ENCODE data around the gene FARP2. TPM values are rescaled to one million over a fixed set of nuclear protein-coding genes. Genes with fewer than 3 reads are reported as not detected.

FARP2 gene
- total RNA-seq, 1 experiment from 2014 or later: 49.3 TPM

DNA sequence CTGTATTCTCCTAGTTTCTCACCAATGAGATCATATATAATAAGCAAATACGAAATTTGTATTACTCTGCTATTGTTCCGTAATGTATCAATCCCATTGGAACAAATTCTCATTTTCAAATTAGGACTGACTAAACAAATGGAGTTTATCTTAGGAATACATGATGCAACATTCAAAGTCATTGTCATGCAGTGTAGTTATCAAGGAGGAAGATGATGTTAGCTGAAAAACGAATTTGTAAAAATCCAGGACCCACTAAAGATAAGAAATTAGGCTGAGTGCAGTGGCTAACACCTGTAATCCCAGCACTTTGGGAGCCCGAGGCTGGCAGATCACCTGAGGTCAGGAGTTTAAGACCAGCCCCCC is 25.5 kb upstream of the FARP2 start (continued):
- no peak for TF ChIP-seq SIN3A (IDR thresholded peaks at IDR 0.05; ENCODE audit: low read depth)
- TF ChIP-seq EGR1 (IDR thresholded peaks at IDR 0.05; ENCODE audit: low read depth): no peak
- TF ChIP-seq ZFX (IDR thresholded peaks at IDR 0.05): no peak
- TF ChIP-seq SRF (IDR thresholded peaks at IDR 0.05; ENCODE audit: low read depth): no peak

DNA sequence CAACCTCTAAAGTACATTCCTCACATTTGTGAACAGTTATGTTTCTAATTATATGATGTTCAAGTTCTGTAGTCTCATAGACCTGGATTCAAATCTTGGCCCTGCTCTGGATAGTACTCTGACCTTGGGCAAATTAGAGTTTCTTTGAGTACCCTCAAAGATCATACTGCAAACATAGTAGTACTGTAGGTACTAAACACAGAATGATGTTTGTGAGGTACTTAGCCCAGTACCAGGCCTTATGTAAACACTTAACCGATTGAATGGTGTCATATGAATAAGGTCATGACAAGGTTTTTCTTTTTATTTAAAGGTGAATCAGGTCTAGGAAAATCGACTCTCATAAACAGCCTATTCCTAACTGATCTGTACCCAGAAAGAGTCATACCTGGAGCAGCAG is 21.3 kb upstream of the FARP2 start:
- ChIA-PET POLR2A (no interaction called here), RAD21 (ENCODE audit: low non-redundant PET in 1 of 2, low total read pairs in 2 of 2, uncharacterized antibody in 2 of 2, unreplicated experiment in 2 of 2) (no interaction called here), CTCF (no interaction called here)
- Histone ChIP-seq H3K4me1 (ENCODE audit: control insufficient read depth in 1 of 2, insufficient read depth in 2 of 2, low read length in 2 of 2) (no peaks in the 10 kb centered on the region), H2AFZ (ENCODE audit: low read depth, low read length, poor library complexity, severe bottlenecking) (no peak overlapping the region), H3K36me3 (ENCODE audit: control insufficient read depth in 1 of 2, insufficient read depth in 2 of 2, low read length in 2 of 2) (peaks cover 31 to 54% of the 10 kb centered on the region in 2 experiments), H3K9me2 (ENCODE audit: insufficient read depth) (no peaks in the 10 kb centered on the region), H3K9me3 (ENCODE audit: control insufficient read depth in 1 of 2, insufficient read depth in 1 of 2, low read depth in 1 of 2, low read length in 2 of 2) (no peaks in the 10 kb centered on the region), H3K4me2 (ENCODE audit: low read length) (no peak overlapping the region), H3K27ac (ENCODE audit: low read depth, low read length) (no peak overlapping the region), H3K9ac (ENCODE audit: low read length) (no peak overlapping the region), H3K4me3 (replicated peaks in 1 of 2; ENCODE audit: low read depth in 1 of 2, low read length in 2 of 2) (no peak overlapping the region), H3K27me3 (ENCODE audit: insufficient read depth, low read length) (no peaks in the 10 kb centered on the region), H4K20me1 (ENCODE audit: insufficient read depth) (peaks cover 4% of the 10 kb centered on the region; the same call in 1 of the 2 replicates), H3K79me2 (ENCODE audit: insufficient read depth, low read length) (peaks cover 82% of the 10 kb centered on the region)
- ATAC-seq (no peak), DNase-seq (ENCODE audit: low read depth, low spot score) (no peak)
- intact Hi-C loops (cut with micrococcal nuclease): no loop called here
- no TSS peak for BruUV-seq (replicated peaks)
- TF ChIP-seq FOSL1 (IDR thresholded peaks at IDR 0.05; ENCODE audit: low read depth) (no peak), EZH2 (IDR thresholded peaks at IDR 0.05) (no peak), TCF7L2 (IDR thresholded peaks at IDR 0.05; ENCODE audit: borderline replicate concordance, extremely low read depth, insufficient read depth, insufficient read length) (no peak), CBX3 (IDR thresholded peaks at IDR 0.05; ENCODE audit: low read depth) (no peak)
- TF ChIP-seq, protein P1, sequence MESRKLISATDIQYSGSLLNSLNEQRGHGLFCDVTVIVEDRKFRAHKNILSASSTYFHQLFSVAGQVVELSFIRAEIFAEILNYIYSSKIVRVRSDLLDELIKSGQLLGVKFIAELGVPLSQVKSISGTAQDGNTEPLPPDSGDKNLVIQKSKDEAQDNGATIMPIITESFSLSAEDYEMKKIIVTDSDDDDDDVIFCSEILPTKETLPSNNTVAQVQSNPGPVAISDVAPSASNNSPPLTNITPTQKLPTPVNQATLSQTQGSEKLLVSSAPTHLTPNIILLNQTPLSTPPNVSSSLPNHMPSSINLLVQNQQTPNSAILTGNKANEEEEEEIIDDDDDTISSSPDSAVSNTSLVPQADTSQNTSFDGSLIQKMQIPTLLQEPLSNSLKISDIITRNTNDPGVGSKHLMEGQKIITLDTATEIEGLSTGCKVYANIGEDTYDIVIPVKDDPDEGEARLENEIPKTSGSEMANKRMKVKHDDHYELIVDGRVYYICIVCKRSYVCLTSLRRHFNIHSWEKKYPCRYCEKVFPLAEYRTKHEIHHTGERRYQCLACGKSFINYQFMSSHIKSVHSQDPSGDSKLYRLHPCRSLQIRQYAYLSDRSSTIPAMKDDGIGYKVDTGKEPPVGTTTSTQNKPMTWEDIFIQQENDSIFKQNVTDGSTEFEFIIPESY (IDR thresholded peaks at IDR 0.05; ENCODE audit: extremely low read depth, insufficient replicate concordance, low read length): no peak

Measured in HCT116 (cell line).